ENCODE data around the gene NAB1.

- TF ChIP-seq, protein P1, sequence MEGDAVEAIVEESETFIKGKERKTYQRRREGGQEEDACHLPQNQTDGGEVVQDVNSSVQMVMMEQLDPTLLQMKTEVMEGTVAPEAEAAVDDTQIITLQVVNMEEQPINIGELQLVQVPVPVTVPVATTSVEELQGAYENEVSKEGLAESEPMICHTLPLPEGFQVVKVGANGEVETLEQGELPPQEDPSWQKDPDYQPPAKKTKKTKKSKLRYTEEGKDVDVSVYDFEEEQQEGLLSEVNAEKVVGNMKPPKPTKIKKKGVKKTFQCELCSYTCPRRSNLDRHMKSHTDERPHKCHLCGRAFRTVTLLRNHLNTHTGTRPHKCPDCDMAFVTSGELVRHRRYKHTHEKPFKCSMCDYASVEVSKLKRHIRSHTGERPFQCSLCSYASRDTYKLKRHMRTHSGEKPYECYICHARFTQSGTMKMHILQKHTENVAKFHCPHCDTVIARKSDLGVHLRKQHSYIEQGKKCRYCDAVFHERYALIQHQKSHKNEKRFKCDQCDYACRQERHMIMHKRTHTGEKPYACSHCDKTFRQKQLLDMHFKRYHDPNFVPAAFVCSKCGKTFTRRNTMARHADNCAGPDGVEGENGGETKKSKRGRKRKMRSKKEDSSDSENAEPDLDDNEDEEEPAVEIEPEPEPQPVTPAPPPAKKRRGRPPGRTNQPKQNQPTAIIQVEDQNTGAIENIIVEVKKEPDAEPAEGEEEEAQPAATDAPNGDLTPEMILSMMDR (IDR thresholded peaks at IDR 0.05) = no peak
- no peak for TF ChIP-seq REST (IDR thresholded peaks at IDR 0.05; ENCODE audit: insufficient read depth in 1 of 2, low read depth in 2 of 2, low read length in 1 of 2)
Measured at GRCh38 chr2:190655570-190655969, 6.7 kb downstream of the NAB1 start.

Measured in Panc1 (cell line).